A549 (cell line): Measurements from ENCODE around the gene VAV3. TPM values are rescaled to one million over a fixed set of nuclear protein-coding genes. Genes with fewer than 3 reads are reported as not detected.

ENCODE experiments used
- ATAC-seq, 2 experiments: fragments of 200-7000 bp in 1 of 2; fragments of >200 bp in 1 of 2; cut with Nextera tagmentation in 1 of 2; cut with Tn5 transposase in 1 of 2; 3 replicates each; pipeline versions ENCODE4 v1.8.0 to v1.9.1; 2018 to 2020; ENCODE audit warnings: mild to moderate bottlenecking in 1 of 2, moderate library complexity in 1 of 2
- CTCF ChIA-PET: fragments of 300-600 bp; sonication (Branson Sonifier 250); formaldehyde crosslinking; extraction: SDS; loops from one replicate; lab custom pipeline; 2021; ENCODE audit warnings: antibody characterized with exemption, inconsistent platforms; lab: Yijun Ruan, JAX
- POLR2A ChIA-PET: fragments of 350-600 bp; formaldehyde crosslinking; extraction: SDS; loops from one replicate; lab custom pipeline; 2021; ENCODE audit warnings: antibody characterized with exemption, inconsistent platforms; lab: Yijun Ruan, JAX
- DNase-seq, 2 experiments: peaks; one replicate each; pipeline versions ENCODE4 v3.0.0 to v3.0.0-alpha.2; 2011 to 2016; ENCODE audit warnings: low read depth in 1 of 2, low spot score in 1 of 2
- FAIRE-seq: peaks from 2 replicates; lab custom pipeline; 2011; peaks lifted over from hg19 to GRCh38; lab: Jason Lieb, UNC
- H3K27ac ChIP-seq, 2 experiments: fragments of >200 bp; sonication (Bioruptor Twin); formaldehyde crosslinking; 3 replicates each; pipeline ENCODE4 v1.5.1; 2016 to 2017
- H3K4me1 ChIP-seq: fragments of >200 bp; sonication (Bioruptor Twin); formaldehyde crosslinking; 3 replicates; pipeline ENCODE4 v1.6.1; 2016
- H3K4me2 ChIP-seq: fragments of >200 bp; sonication (Bioruptor Twin); formaldehyde crosslinking; 3 replicates; pipeline ENCODE4 v1.6.1; 2016
- H3K4me3 ChIP-seq: fragments of >200 bp; sonication (Bioruptor Twin); formaldehyde crosslinking; 3 replicates; pipeline ENCODE4 v1.5.1; 2016
- H3K9me3 ChIP-seq: fragments of >200 bp; sonication (Bioruptor Twin); formaldehyde crosslinking; 3 replicates; pipeline ENCODE4 v1.6.1; 2016
- ATOH8 ChIP-seq: fragments of 250-450 bp; sonication (Bioruptor Pico); IDR thresholded peaks from 2 replicates; pipeline ENCODE4 v1.5.0; 2020; ENCODE audit warnings: low read depth, mild to moderate bottlenecking, moderate library complexity
- CBX8 ChIP-seq: fragments of 200-600 bp; sonication (generic); IDR thresholded peaks from 2 replicates; pipeline ENCODE4 v1.6.1; 2016
- CHD2 ChIP-seq: fragments of 150-350 bp; IDR thresholded peaks from 2 replicates; pipeline ENCODE4 v1.6.1; 2014; ENCODE audit warnings: low read length; ENCODE audit not compliant: partially characterized antibody
- CHD4 ChIP-seq: fragments of 200-600 bp; sonication (generic); IDR thresholded peaks from 2 replicates; pipeline ENCODE4 v1.6.1; 2016; ENCODE audit warnings: antibody characterized with exemption, mild to moderate bottlenecking, borderline replicate concordance
- E2F6 ChIP-seq: IDR thresholded peaks from 2 replicates; pipeline ENCODE4 v1.6.1; 2012; ENCODE audit warnings: low read depth, borderline replicate concordance
- EP300 ChIP-seq, 2 experiments: fragments of >200 bp; sonication (Bioruptor Twin); formaldehyde crosslinking; IDR thresholded peaks; 2 replicates in 1 of 2; 3 replicates in 1 of 2; pipeline ENCODE4 v1.6.1; 2016 to 2017
- FOSL2 ChIP-seq, 2 experiments: fragments of 450-650 bp in 1 of 2; fragments of >200 bp in 1 of 2; sonication (Bioruptor Twin) in 1 of 2; formaldehyde crosslinking; IDR thresholded peaks; 2 replicates each; pipeline versions ENCODE4 v1.5.0 to v1.6.1; 2016 to 2020; ENCODE audit warnings: mild to moderate bottlenecking in 1 of 2, moderate library complexity in 1 of 2
- HDAC2 ChIP-seq: fragments of 200-600 bp; sonication (generic); IDR thresholded peaks from 2 replicates; pipeline ENCODE4 v1.6.1; 2016
- HOXB13 ChIP-seq: fragments of 250-450 bp; sonication (Bioruptor Pico); IDR thresholded peaks from 2 replicates; pipeline ENCODE4 v1.5.0; 2020; ENCODE audit warnings: low read depth, mild to moderate bottlenecking, moderate library complexity
- HOXB5 ChIP-seq: fragments of 250-450 bp; sonication (Bioruptor Pico); IDR thresholded peaks from 2 replicates; pipeline ENCODE4 v1.5.0; 2020; ENCODE audit warnings: mild to moderate bottlenecking, moderate library complexity
- KDM5A ChIP-seq: fragments of 200-600 bp; sonication (generic); IDR thresholded peaks from 2 replicates; pipeline ENCODE4 v1.6.1; 2016; ENCODE audit warnings: antibody characterized with exemption, mild to moderate bottlenecking
- MAFK ChIP-seq: fragments of 450-650 bp; IDR thresholded peaks from 2 replicates; pipeline ENCODE4 v1.6.1; 2014; ENCODE audit not compliant: partially characterized antibody
- MAZ ChIP-seq: fragments of 150-350 bp; IDR thresholded peaks from 2 replicates; pipeline ENCODE4 v1.6.1; 2014; ENCODE audit warnings: antibody characterized with exemption, low read depth, low read length, borderline replicate concordance
- NR3C1 ChIP-seq: fragments of >200 bp; sonication (Bioruptor Twin); formaldehyde crosslinking; IDR thresholded peaks from 3 replicates; pipeline ENCODE4 v1.6.1; 2017
- PHF8 ChIP-seq: fragments of 200-600 bp; sonication (generic); IDR thresholded peaks from 2 replicates; pipeline ENCODE4 v1.6.1; 2016; ENCODE audit warnings: low read depth, mild to moderate bottlenecking, antibody characterized with exemption, moderate library complexity, borderline replicate concordance
- POLR2A ChIP-seq: IDR thresholded peaks from 2 replicates; pipeline ENCODE4 v1.6.1; 2012; ENCODE audit warnings: mild to moderate bottlenecking, low read length
- POLR2AphosphoS2 ChIP-seq: conservative IDR thresholded peaks from 2 replicates; pipeline ENCODE4 v1.6.1; 2012; ENCODE audit warnings: low read length, improper control_type of control experiment, inconsistent platforms
- RAD21 ChIP-seq, 2 experiments: fragments of >200 bp in 1 of 2; sonication (Bioruptor Twin) in 1 of 2; formaldehyde crosslinking in 1 of 2; IDR thresholded peaks in 1 of 2; conservative IDR thresholded peaks in 1 of 2; 2 replicates in 1 of 2; 3 replicates in 1 of 2; pipeline ENCODE4 v1.6.1; 2012 to 2018; ENCODE audit warnings: inconsistent platforms in 1 of 2
- RCOR1 ChIP-seq: fragments of 150-350 bp; IDR thresholded peaks from 2 replicates; pipeline ENCODE4 v1.6.1; 2014; ENCODE audit warnings: antibody characterized with exemption, low read length, low read depth
- REST ChIP-seq: fragments of 200-600 bp; sonication (generic); IDR thresholded peaks from 2 replicates; pipeline ENCODE4 v1.6.1; 2016; ENCODE audit warnings: antibody characterized with exemption, mild to moderate bottlenecking, moderate library complexity
- RNF2 ChIP-seq: fragments of 200-600 bp; sonication (generic); IDR thresholded peaks from 2 replicates; pipeline ENCODE4 v1.6.1; 2016; ENCODE audit warnings: low read depth, mild to moderate bottlenecking, antibody characterized with exemption, moderate library complexity, borderline replicate concordance
- TP53 ChIP-seq: fragments of 250-450 bp; sonication (Bioruptor Pico); IDR thresholded peaks from 2 replicates; pipeline ENCODE4 v1.5.0; 2021; ENCODE audit warnings: mild to moderate bottlenecking, moderate library complexity
- ZNF302 ChIP-seq: fragments of 250-450 bp; sonication (Bioruptor Pico); IDR thresholded peaks from 2 replicates; pipeline ENCODE4 v1.9.0; 2021; ENCODE audit warnings: inconsistent platforms, mild to moderate bottlenecking, moderate library complexity
- WGBS: methylation state at CpG from one replicate; pipeline ENCODE4 v1.1.6; 2017; ENCODE audit errors: missing lambda C conversion rate; 5-methylcytosine and 5-hydroxymethylcytosine counted together
- polyA plus RNA-seq, 4 experiments: library from polyadenylated mRNA; depleted of rRNA in 3 of 4; stranded (reverse); fragments of >200 nt; fragmentation: RNase III in 1 of 4; extraction: RNeasy Plus Mini Kit Qiagen cat#74134 plus additional on column Dnase treatment in 1 of 4; gene quantifications; 2 replicates in 3 of 4; 3 replicates in 1 of 4; pipeline ENCODE4 v1.2.3, GENCODE V29; 2011 to 2017
- TF ChIP-seq, protein P1 (sequence below): fragments of 150-350 bp; IDR thresholded peaks from 2 replicates; pipeline ENCODE4 v1.6.1; 2014; ENCODE audit warnings: low read depth, mild to moderate bottlenecking, low read length
- TF ChIP-seq, protein P2 (sequence below): IDR thresholded peaks from 2 replicates; pipeline ENCODE4 v1.6.1; 2012

VAV3 gene
- polyA plus RNA-seq, 2 of the 4 experiments (the other 2 are of a cell fraction): 12.8 to 22.7 TPM

GRCh38 chr1:107879927-107880326 is 85.1 kb downstream of the VAV3 start:
- 0% methylated on average over 2 of the region's 2 CpGs for WGBS
- no peak for FAIRE-seq

GRCh38 chr1:107879346-107879745 is 85.6 kb downstream of the VAV3 start:
- TF ChIP-seq REST: no peak
- TF ChIP-seq RNF2: no peak
- TF ChIP-seq TP53 (CRISPR knock-in tag): no peak
- TF ChIP-seq CHD2: no peak
- no peak for TF ChIP-seq E2F6
- TF ChIP-seq RCOR1: no peak
- no peak for TF ChIP-seq CHD4
- TF ChIP-seq, all 56 proteins: peak for 0
- Histone ChIP-seq H3K4me2 (no peak overlapping the region), H3K27ac (no peak overlapping the region), H3K4me1 (no peaks in the 10 kb centered on the region), H3K4me3 (no peak overlapping the region), H3K9me3 (no peaks in the 10 kb centered on the region)
- WGBS: 0% methylated on average over 1 of the region's 1 CpG
- DNase-seq (no peak), FAIRE-seq (no peak), ATAC-seq (no peak)
- ChIA-PET CTCF (no interaction called here), POLR2A (no interaction called here)

More at GRCh38 chr1:107879927-107880326, 85.1 kb downstream of the VAV3 start:
- Histone ChIP-seq H3K4me3 (no peak overlapping the region), H3K27ac (no peak overlapping the region), H3K9me3 (no peaks in the 10 kb centered on the region), H3K4me1 (no peaks in the 10 kb centered on the region), H3K4me2 (no peak overlapping the region)
- CTCF ChIA-PET: no interaction called here
- TF ChIP-seq POLR2A (no peak), KDM5A (no peak), ZNF302 (CRISPR knock-in tag) (no peak), POLR2AphosphoS2 (no peak), MAFK (no peak), HDAC2 (no peak), PHF8 (no peak), MAZ (no peak), HOXB5 (CRISPR knock-in tag) (no peak), NR3C1 (no peak), CBX8 (no peak)
- TF ChIP-seq, protein P1, sequence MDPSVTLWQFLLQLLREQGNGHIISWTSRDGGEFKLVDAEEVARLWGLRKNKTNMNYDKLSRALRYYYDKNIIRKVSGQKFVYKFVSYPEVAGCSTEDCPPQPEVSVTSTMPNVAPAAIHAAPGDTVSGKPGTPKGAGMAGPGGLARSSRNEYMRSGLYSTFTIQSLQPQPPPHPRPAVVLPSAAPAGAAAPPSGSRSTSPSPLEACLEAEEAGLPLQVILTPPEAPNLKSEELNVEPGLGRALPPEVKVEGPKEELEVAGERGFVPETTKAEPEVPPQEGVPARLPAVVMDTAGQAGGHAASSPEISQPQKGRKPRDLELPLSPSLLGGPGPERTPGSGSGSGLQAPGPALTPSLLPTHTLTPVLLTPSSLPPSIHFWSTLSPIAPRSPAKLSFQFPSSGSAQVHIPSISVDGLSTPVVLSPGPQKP: no peak
- POLR2A ChIA-PET: no interaction called here
- DNase-seq (no peak), ATAC-seq (no peak)

- Histone ChIP-seq H3K9me3 (no peaks in the 10 kb centered on the region), H3K4me3 (no peak overlapping the region), H3K4me1 (no peaks in the 10 kb centered on the region), H3K4me2 (no peak overlapping the region), H3K27ac (no peak overlapping the region)
- ATAC-seq: no peak
- no peak for FAIRE-seq
- WGBS: 33% methylated on average over 1 of the region's 1 CpG
- no peak for DNase-seq
- POLR2A ChIA-PET: no interaction called here
- CTCF ChIA-PET: no interaction called here
- no peak for TF ChIP-seq ATOH8 (CRISPR knock-in tag)
- no peak for TF ChIP-seq HOXB13
- TF ChIP-seq REST: no peak
- no peak for TF ChIP-seq EP300 (IDR thresholded peaks at IDR 0.05)
- TF ChIP-seq, protein P2, sequence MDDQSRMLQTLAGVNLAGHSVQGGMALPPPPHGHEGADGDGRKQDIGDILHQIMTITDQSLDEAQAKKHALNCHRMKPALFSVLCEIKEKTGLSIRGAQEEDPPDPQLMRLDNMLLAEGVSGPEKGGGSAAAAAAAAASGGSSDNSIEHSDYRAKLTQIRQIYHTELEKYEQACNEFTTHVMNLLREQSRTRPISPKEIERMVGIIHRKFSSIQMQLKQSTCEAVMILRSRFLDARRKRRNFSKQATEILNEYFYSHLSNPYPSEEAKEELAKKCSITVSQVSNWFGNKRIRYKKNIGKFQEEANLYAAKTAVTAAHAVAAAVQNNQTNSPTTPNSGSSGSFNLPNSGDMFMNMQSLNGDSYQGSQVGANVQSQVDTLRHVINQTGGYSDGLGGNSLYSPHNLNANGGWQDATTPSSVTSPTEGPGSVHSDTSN: no peak
- TF ChIP-seq FOSL2 (IDR thresholded peaks at IDR 0.05): no peak
- TF ChIP-seq FOSL2 (CRISPR knock-in tag; IDR thresholded peaks at IDR 0.05): no peak
- no peak for TF ChIP-seq RAD21 (conservative IDR thresholded peaks at IDR 0.05 in 1 of 2, IDR thresholded peaks at IDR 0.05 in 1 of 2)
Measured at GRCh38 chr1:107877745-107878144, 87.2 kb downstream of the VAV3 start.
